ENCODE measurements around the gene NT5DC4. TPM values are rescaled to one million over a fixed set of nuclear protein-coding genes. Genes with fewer than 3 reads are reported as not detected.

Gene NT5DC4
- total and polyA plus RNA-seq, 2 of the 4 experiments (the other 2 are of a cell fraction): not detected

- Histone ChIP-seq H3K4ac (ENCODE audit: low read depth, low read length) (peak overlapping the region; percentile 93; the same call in 1 of the 2 replicates), H4K91ac (ENCODE audit: insufficient read depth, low read depth, low read length) (no peak overlapping the region), H2BK120ac (ENCODE audit: low read depth, low read length) (peak overlapping the region; percentile 93), H2AFZ (replicated peaks; ENCODE audit: low read length, poor library complexity) (peak overlapping the region; percentile 39), H3K36me3 (ENCODE audit: control insufficient read depth, insufficient read depth, low read length) (no peaks in the 10 kb centered on the region), H2AK9ac (replicated peaks; ENCODE audit: low read depth, low read length, poor library complexity) (no peak overlapping the region), H2BK20ac (ENCODE audit: low read depth, low read length) (peak overlapping the region; percentile 95), H4K20me1 (ENCODE audit: insufficient read depth, low read length) (no peaks in the 10 kb centered on the region), H3K27ac (ENCODE audit: insufficient read depth, low read length) (no peak overlapping the region), H3K4me1 (ENCODE audit: control insufficient read depth, insufficient read depth, low read length) (peaks cover 10% of the 10 kb centered on the region), H2AK5ac (ENCODE audit: low read depth, low read length) (peak overlapping the region; percentile 3; the same call in 1 of the 2 replicates), H4K8ac (ENCODE audit: low read depth in 2 of 2, low read length in 2 of 2) (peak overlapping the region in 1 of 2 experiments; percentile 85; a peak in 1 of 4 replicates), H3K14ac (replicated peaks; ENCODE audit: low read depth, low read length) (no peak overlapping the region), H3K9ac (ENCODE audit: low read depth, low read length) (no peak overlapping the region), H2BK5ac (ENCODE audit: low read depth, low read length, poor library complexity, severe bottlenecking) (peak overlapping the region; percentile 32), H3K18ac (ENCODE audit: low read depth, low read length) (no peak overlapping the region), H3K4me3 (ENCODE audit: insufficient read depth, low read depth, low read length) (no peak overlapping the region), H3K4me2 (ENCODE audit: low read depth, low read length) (no peak overlapping the region), H3K9me3 (ENCODE audit: control insufficient read depth, insufficient read depth, low read length) (no peaks in the 10 kb centered on the region), H2BK15ac (ENCODE audit: low read depth, low read length) (peak overlapping the region; percentile 82; the same call in 1 of the 3 replicates), H3K23ac (ENCODE audit: low read depth, low read length) (no peak overlapping the region), H3K27me3 (ENCODE audit: control insufficient read depth, insufficient read depth, low read length) (no peaks in the 10 kb centered on the region), H4K5ac (ENCODE audit: low read depth, low read length) (peak overlapping the region; percentile 42; the same call in 1 of the 2 replicates), H3K79me1 (ENCODE audit: low read depth in 1 of 2, low read length in 2 of 2) (0 out of 4 replicates have a peak, but pooled peaks cover 0 to 5% of the 10 kb centered on the region in 2 experiments), H3K56ac (ENCODE audit: extremely low read depth, insufficient read depth, low read length) (no peak overlapping the region), H3K9me1 (ENCODE audit: insufficient read depth, low read length) (peaks cover 23% of the 10 kb centered on the region)
- WGBS, 2 experiments (ENCODE audit: extremely low coverage in 2 of 2, insufficient read length in 1 of 2): no CpG with 5 or more reads among the region's 9 CpGs
- dilution Hi-C loops (cut with HindIII; ENCODE audit: low sequenced_read_pairs, unreplicated experiment): no loop called here
- POLR2A ChIA-PET (ENCODE audit: unreplicated experiment): no interaction called here
- in situ Hi-C loops (cut with MboI; ENCODE audit: low sequenced_read_pairs): no loop called here
- no peak for TF ChIP-seq BHLHE40 (IDR thresholded peaks at IDR 0.05; ENCODE audit: low read depth, low read length)
- no peak for TF ChIP-seq MAZ (IDR thresholded peaks at IDR 0.05; ENCODE audit: borderline replicate concordance, low read depth, low read length)
- TF ChIP-seq, protein P1, sequence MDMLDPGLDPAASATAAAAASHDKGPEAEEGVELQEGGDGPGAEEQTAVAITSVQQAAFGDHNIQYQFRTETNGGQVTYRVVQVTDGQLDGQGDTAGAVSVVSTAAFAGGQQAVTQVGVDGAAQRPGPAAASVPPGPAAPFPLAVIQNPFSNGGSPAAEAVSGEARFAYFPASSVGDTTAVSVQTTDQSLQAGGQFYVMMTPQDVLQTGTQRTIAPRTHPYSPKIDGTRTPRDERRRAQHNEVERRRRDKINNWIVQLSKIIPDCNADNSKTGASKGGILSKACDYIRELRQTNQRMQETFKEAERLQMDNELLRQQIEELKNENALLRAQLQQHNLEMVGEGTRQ (IDR thresholded peaks at IDR 0.05; ENCODE audit: low read depth, low read length): no peak
- TF ChIP-seq MAFK (IDR thresholded peaks at IDR 0.05; ENCODE audit: low read depth, low read length): no peak
- TF ChIP-seq FOS (IDR thresholded peaks at IDR 0.05; ENCODE audit: low read depth, low read length): no peak
- TF ChIP-seq NFE2L2 (IDR thresholded peaks at IDR 0.05; ENCODE audit: low read depth, low read length): no peak
- no peak for TF ChIP-seq CEBPB (IDR thresholded peaks at IDR 0.05; ENCODE audit: low read depth, low read length)
- no peak for TF ChIP-seq RAD21 (IDR thresholded peaks at IDR 0.05; ENCODE audit: low read length)
- TF ChIP-seq CHD1 (IDR thresholded peaks at IDR 0.05; ENCODE audit: low read depth, low read length): no peak
- TF ChIP-seq SMC3 (IDR thresholded peaks at IDR 0.05; ENCODE audit: low read depth, low read length): no peak
- TF ChIP-seq, protein P2, sequence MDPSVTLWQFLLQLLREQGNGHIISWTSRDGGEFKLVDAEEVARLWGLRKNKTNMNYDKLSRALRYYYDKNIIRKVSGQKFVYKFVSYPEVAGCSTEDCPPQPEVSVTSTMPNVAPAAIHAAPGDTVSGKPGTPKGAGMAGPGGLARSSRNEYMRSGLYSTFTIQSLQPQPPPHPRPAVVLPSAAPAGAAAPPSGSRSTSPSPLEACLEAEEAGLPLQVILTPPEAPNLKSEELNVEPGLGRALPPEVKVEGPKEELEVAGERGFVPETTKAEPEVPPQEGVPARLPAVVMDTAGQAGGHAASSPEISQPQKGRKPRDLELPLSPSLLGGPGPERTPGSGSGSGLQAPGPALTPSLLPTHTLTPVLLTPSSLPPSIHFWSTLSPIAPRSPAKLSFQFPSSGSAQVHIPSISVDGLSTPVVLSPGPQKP (IDR thresholded peaks at IDR 0.05; ENCODE audit: borderline replicate concordance, low read depth, low read length): no peak
- TF ChIP-seq RFX5 (IDR thresholded peaks at IDR 0.05; ENCODE audit: low read depth, low read length): no peak
- TF ChIP-seq, protein P3, sequence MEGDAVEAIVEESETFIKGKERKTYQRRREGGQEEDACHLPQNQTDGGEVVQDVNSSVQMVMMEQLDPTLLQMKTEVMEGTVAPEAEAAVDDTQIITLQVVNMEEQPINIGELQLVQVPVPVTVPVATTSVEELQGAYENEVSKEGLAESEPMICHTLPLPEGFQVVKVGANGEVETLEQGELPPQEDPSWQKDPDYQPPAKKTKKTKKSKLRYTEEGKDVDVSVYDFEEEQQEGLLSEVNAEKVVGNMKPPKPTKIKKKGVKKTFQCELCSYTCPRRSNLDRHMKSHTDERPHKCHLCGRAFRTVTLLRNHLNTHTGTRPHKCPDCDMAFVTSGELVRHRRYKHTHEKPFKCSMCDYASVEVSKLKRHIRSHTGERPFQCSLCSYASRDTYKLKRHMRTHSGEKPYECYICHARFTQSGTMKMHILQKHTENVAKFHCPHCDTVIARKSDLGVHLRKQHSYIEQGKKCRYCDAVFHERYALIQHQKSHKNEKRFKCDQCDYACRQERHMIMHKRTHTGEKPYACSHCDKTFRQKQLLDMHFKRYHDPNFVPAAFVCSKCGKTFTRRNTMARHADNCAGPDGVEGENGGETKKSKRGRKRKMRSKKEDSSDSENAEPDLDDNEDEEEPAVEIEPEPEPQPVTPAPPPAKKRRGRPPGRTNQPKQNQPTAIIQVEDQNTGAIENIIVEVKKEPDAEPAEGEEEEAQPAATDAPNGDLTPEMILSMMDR (conservative IDR thresholded peaks at IDR 0.05; ENCODE audit: low read depth, low read length): no peak
- TF ChIP-seq MXI1 (IDR thresholded peaks at IDR 0.05; ENCODE audit: borderline replicate concordance, low read depth, low read length): no peak
- no peak for TF ChIP-seq POLR2A (IDR thresholded peaks at IDR 0.05; ENCODE audit: low read depth, low read length)
- TF ChIP-seq RCOR1 (IDR thresholded peaks at IDR 0.05; ENCODE audit: insufficient replicate concordance, low read length): no peak
- CTCF ChIA-PET: no interaction called here
- no TSS peak for BruUV-seq (replicated peaks)
- intact Hi-C loops (cut with micrococcal nuclease): no loop called here
- no peak for DNase-seq
- ATAC-seq (ENCODE audit: low read depth): no peak
These were observed 27.2 kb upstream of the NT5DC4 start for GRCh38 chr2:112693596-112693995.

Data from IMR-90 (cell line).